Hepatocyte (in vitro differentiated cells): ENCODE results near the gene CDK6.

ENCODE experiments used
- EZH2 ChIP-seq: fragments of 200-600 bp; sonication (generic); IDR thresholded peaks from 2 replicates; pipeline ENCODE4 v1.6.1; 2016; ENCODE audit warnings: antibody characterized with exemption, mild to moderate bottlenecking, borderline replicate concordance
- EZH2phosphoT487 ChIP-seq: fragments of 200-600 bp; sonication (generic); IDR thresholded peaks from one replicate; pipeline ENCODE4 v1.6.1; 2018; ENCODE audit warnings: antibody characterized with exemption, mild to moderate bottlenecking, low read depth, moderate library complexity; ENCODE audit not compliant: unreplicated experiment, severe bottlenecking
- TF ChIP-seq, protein P1 (sequence below): fragments of 200-600 bp; sonication (generic); IDR thresholded peaks from 2 replicates; pipeline ENCODE4 v1.5.1; 2016; ENCODE audit warnings: antibody characterized with exemption, mild to moderate bottlenecking; ENCODE audit not compliant: poor library complexity

DNA sequence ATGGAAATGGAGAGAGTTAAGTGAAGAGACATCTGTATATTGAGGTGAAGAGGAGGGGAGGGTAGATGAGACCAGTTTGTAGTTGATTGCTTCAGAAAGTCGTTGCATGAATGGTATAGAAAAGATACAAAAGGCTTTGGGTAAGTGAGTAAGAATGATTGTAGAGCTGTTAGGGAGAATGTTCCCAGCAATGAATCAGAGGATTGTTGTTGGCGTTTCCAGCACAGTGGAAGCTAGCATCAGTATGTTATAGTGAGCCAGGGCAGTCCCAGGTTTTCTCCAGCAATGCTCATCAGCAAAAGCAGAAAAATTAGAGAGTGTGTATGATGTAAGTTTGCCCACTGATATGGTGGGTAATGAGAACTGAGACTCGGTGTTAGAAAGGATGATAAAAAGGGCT is 15.4 kb upstream of the CDK6 start:
- TF ChIP-seq, protein P1, sequence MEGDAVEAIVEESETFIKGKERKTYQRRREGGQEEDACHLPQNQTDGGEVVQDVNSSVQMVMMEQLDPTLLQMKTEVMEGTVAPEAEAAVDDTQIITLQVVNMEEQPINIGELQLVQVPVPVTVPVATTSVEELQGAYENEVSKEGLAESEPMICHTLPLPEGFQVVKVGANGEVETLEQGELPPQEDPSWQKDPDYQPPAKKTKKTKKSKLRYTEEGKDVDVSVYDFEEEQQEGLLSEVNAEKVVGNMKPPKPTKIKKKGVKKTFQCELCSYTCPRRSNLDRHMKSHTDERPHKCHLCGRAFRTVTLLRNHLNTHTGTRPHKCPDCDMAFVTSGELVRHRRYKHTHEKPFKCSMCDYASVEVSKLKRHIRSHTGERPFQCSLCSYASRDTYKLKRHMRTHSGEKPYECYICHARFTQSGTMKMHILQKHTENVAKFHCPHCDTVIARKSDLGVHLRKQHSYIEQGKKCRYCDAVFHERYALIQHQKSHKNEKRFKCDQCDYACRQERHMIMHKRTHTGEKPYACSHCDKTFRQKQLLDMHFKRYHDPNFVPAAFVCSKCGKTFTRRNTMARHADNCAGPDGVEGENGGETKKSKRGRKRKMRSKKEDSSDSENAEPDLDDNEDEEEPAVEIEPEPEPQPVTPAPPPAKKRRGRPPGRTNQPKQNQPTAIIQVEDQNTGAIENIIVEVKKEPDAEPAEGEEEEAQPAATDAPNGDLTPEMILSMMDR = no peak
- TF ChIP-seq EZH2 (no peak), EZH2phosphoT487 (no peak)
